Activated T-helper 17 cell treated with anti-CD3 and anti-CD28 coated beads, Interleukin-2, amount 50 U/mL, for 72 hours (primary cell): ENCODE measurements around the gene LEMD1. TPM values are rescaled to one million over a fixed set of nuclear protein-coding genes. Genes with fewer than 3 reads are reported as not detected.

Experiments used
- ATAC-seq: fragments of 150-1000 bp; cut with Tn5 transposase; replicated peaks from 2 replicates; pipeline ENCODE4 v1.10.0; 2021; ENCODE audit warnings: mild to moderate bottlenecking, moderate library complexity
- H3K27ac Mint-ChIP-seq: one replicate; pipeline ENCODE4 v1.8.0; 2022; ENCODE audit warnings: mixed read lengths
- H3K27me3 Mint-ChIP-seq: one replicate; pipeline ENCODE4 v1.8.0; 2022; ENCODE audit warnings: mixed read lengths
- H3K36me3 Mint-ChIP-seq: one replicate; pipeline ENCODE4 v1.8.0; 2022; ENCODE audit warnings: low read depth, mild to moderate bottlenecking, mixed read lengths
- H3K4me1 Mint-ChIP-seq: one replicate; pipeline ENCODE4 v1.8.0; 2022; ENCODE audit warnings: mixed read lengths
- H3K4me3 Mint-ChIP-seq: one replicate; pipeline ENCODE4 v1.8.0; 2022; ENCODE audit warnings: mild to moderate bottlenecking, mixed read lengths
- H3K9me3 Mint-ChIP-seq: one replicate; pipeline ENCODE4 v1.8.0; 2022; ENCODE audit warnings: mixed read lengths
- total RNA-seq, 2 donors: library from RNA; stranded (reverse); gene quantifications; one replicate each; pipeline ENCODE4 v1.2.3, GENCODE V29; 2022

The LEMD1 gene
- total RNA-seq, 2 donors from 2014 or later, result 0.61 to 1.1 TPM

DNA sequence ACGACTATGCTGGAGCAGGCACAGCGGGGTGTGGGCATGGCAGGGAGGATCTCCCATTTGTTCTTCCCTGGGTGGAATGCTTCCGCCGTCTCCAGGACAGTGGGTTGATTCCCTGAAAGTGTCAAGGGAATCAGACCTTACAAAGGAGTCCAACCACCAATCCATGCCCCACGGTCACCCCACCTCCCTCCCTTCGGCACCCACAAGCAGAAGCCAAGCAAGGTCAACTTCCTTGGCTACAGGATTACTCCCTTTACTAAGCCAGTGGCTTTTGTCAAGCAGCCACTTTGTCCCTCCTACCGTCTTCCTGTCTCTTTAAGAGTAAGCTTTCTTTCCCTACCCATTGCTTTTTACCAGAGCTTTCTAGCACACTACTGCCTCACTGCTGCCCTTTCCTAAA lies 84.4 kb downstream of the LEMD1 start:
- no peak for ATAC-seq
- H3K4me3 Mint-ChIP-seq, result no peak overlapping the region
- H3K36me3 Mint-ChIP-seq, result no peaks in the 10 kb centered on the region
- no peak overlapping the region for H3K27ac Mint-ChIP-seq
- no peaks in the 10 kb centered on the region for H3K9me3 Mint-ChIP-seq
- H3K4me1 Mint-ChIP-seq, result peaks cover 4% of the 10 kb centered on the region
- peaks cover 7% of the 10 kb centered on the region for H3K27me3 Mint-ChIP-seq

GRCh38 chr1:205335692-205336091 lies 86.2 kb downstream of the LEMD1 start:
- H3K4me1 Mint-ChIP-seq, result peaks cover 4% of the 10 kb centered on the region
- H3K27me3 Mint-ChIP-seq, result no peaks in the 10 kb centered on the region
- H3K4me3 Mint-ChIP-seq, result no peak overlapping the region
- ATAC-seq, result peak; percentile 86
- no peaks in the 10 kb centered on the region for H3K9me3 Mint-ChIP-seq
- H3K27ac Mint-ChIP-seq, result no peak overlapping the region
- no peaks in the 10 kb centered on the region for H3K36me3 Mint-ChIP-seq

DNA sequence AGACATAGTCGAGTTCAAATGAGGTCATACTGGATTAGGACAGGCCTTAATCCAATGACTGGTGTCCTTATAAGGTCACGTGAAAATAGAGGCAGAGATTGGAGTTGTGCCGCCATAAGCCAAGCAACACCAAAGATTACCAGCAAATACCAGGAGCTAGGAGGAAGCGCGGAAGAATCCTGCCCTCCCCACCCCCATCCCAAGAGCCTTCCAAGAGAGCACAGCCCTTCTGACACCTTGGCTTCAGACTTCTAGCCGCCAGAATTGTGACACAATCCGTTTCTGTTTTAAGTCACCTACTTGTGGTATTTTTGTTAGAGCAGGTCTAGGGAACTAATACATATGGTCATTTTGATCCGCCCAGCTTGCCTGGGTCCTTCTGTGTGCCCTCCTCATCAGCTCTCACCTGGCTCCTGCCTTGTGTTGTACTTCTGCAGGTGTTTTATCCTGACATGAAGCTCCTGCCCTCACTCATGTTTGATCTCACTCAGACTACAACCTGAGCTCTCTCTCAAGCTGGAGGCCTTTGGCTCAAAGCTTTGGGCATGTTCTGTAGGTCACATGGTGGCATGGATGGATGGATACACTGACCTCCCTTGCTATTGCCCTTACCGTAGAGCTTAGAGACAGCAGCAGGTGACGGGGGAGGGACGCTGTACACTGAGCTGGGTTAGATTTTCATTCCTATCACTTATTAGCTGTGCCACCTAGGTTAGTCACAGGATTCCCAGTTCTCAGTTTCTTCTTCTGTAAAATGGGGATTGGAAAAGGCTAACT lies 89.7 kb downstream of the LEMD1 start:
- no peaks in the 10 kb centered on the region for H3K4me1 Mint-ChIP-seq
- no peaks in the 10 kb centered on the region for H3K36me3 Mint-ChIP-seq
- H3K4me3 Mint-ChIP-seq, result no peak overlapping the region
- no peak overlapping the region for H3K27ac Mint-ChIP-seq
- H3K9me3 Mint-ChIP-seq, result no peaks in the 10 kb centered on the region
- peaks cover 3% of the 10 kb centered on the region for H3K27me3 Mint-ChIP-seq
- no peak for ATAC-seq

Other genes starting within 250 kb of the LEMD1 start
- 1 to 10 TPM; 9.8 to 10.0 TPM for gene DSTYK, start 210.4 kb downstream of the LEMD1 start, total RNA-seq
- 1 to 10 TPM; 2.6 to 3.5 TPM for gene TMCC2, start 194.1 kb downstream of the LEMD1 start, total RNA-seq
- gene NUAK2, start 100.3 kb downstream of the LEMD1 start, total RNA-seq, result 1 to 10 TPM; 1.2 to 2.9 TPM
- gene KLHDC8A, start 65.1 kb downstream of the LEMD1 start, total RNA-seq, result not detected
- under 1 TPM; 0.61 to 0.95 TPM for gene BLACAT1, start 34.0 kb upstream of the LEMD1 start, total RNA-seq
- 1 to 10 TPM in 1 of 2 donors, under 1 TPM in 1; 0.91 to 3.0 TPM for gene CDK18, start 82.6 kb upstream of the LEMD1 start, total RNA-seq
- 10 to 100 TPM; 72.9 to 76.4 TPM for gene ELK4, start 210.0 kb upstream of the LEMD1 start, total RNA-seq